Esophagus muscularis mucosa (tissue), 4 donors: ENCODE data around the gene ZNF189.

Experiments used
- EP300 ChIP-seq: sonication (generic); formaldehyde crosslinking; IDR thresholded peaks from one replicate; pipeline ENCODE4 v1.6.1; 2017; ENCODE audit warnings: antibody characterized with exemption
- POLR2A ChIP-seq: fragments of 450-650 bp; IDR thresholded peaks from one replicate; pipeline ENCODE4 v1.6.1; 2017; ENCODE audit warnings: antibody characterized with exemption, moderate library complexity, mild to moderate bottlenecking, low read depth
- POLR2AphosphoS5 ChIP-seq, 2 donors: sonication (generic); formaldehyde crosslinking; IDR thresholded peaks; one replicate each; pipeline ENCODE4 v1.6.1; 2017; ENCODE audit warnings: antibody characterized with exemption in 2 of 2
- TF ChIP-seq, protein P1 (sequence below), 3 experiments: fragments of 200-600 bp in 2 of 3; fragments of 450-650 bp in 1 of 3; sonication (generic) in 2 of 3; IDR thresholded peaks; one replicate each; pipeline ENCODE4 v1.5.1; 2017 to 2019; ENCODE audit warnings: antibody characterized with exemption in 3 of 3, mild to moderate bottlenecking in 2 of 3, moderate library complexity in 1 of 3

- TF ChIP-seq, protein P1, sequence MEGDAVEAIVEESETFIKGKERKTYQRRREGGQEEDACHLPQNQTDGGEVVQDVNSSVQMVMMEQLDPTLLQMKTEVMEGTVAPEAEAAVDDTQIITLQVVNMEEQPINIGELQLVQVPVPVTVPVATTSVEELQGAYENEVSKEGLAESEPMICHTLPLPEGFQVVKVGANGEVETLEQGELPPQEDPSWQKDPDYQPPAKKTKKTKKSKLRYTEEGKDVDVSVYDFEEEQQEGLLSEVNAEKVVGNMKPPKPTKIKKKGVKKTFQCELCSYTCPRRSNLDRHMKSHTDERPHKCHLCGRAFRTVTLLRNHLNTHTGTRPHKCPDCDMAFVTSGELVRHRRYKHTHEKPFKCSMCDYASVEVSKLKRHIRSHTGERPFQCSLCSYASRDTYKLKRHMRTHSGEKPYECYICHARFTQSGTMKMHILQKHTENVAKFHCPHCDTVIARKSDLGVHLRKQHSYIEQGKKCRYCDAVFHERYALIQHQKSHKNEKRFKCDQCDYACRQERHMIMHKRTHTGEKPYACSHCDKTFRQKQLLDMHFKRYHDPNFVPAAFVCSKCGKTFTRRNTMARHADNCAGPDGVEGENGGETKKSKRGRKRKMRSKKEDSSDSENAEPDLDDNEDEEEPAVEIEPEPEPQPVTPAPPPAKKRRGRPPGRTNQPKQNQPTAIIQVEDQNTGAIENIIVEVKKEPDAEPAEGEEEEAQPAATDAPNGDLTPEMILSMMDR (IDR thresholded peaks at IDR 0.05), result no peak
- TF ChIP-seq POLR2A (no peak), EP300 (no peak), POLR2AphosphoS5 (IDR thresholded peaks at IDR 0.05) (no peak)
Observed at GRCh38 chr9:101453776-101454570, 55.3 kb downstream of the ZNF189 start.
